Osteocyte (in vitro differentiated cells): Measurements from ENCODE around the gene PDSS1. TPM values are rescaled to one million over a fixed set of nuclear protein-coding genes. Genes with fewer than 3 reads are reported as not detected.

Experiments used
- DNase-seq: peaks from one replicate; pipeline ENCODE4 v3.0.0; 2021; ENCODE audit warnings: mixed read lengths; ENCODE audit not compliant: unreplicated experiment; ENCODE audit errors: extremely low spot score
- H3K27ac Mint-ChIP-seq: one replicate; pipeline ENCODE4 v1.8.0; 2021; ENCODE audit warnings: mild to moderate bottlenecking, mixed read lengths; ENCODE audit not compliant: unreplicated experiment
- H3K27me3 Mint-ChIP-seq: one replicate; pipeline ENCODE4 v1.8.0; 2021; ENCODE audit warnings: mixed read lengths; ENCODE audit not compliant: unreplicated experiment
- H3K36me3 Mint-ChIP-seq: one replicate; pipeline ENCODE4 v1.8.0; 2021; ENCODE audit warnings: mixed read lengths; ENCODE audit not compliant: unreplicated experiment
- H3K4me1 Mint-ChIP-seq: one replicate; pipeline ENCODE4 v1.8.0; 2021; ENCODE audit warnings: mixed read lengths; ENCODE audit not compliant: unreplicated experiment
- H3K4me3 Mint-ChIP-seq: one replicate; pipeline ENCODE4 v1.8.0; 2021; ENCODE audit warnings: mild to moderate bottlenecking, moderate library complexity, mixed read lengths; ENCODE audit not compliant: unreplicated experiment
- H3K9me3 Mint-ChIP-seq: one replicate; pipeline ENCODE4 v1.8.0; 2021; ENCODE audit warnings: mixed read lengths; ENCODE audit not compliant: unreplicated experiment
- total RNA-seq: library from RNA; stranded (reverse); gene quantifications from 2 replicates; pipeline ENCODE4 v1.2.1, GENCODE V29; 2021
- TF ChIP-seq, protein P1 (sequence below): fragments of 200-600 bp; sonication (generic); IDR thresholded peaks from 2 replicates; pipeline ENCODE4 v1.5.0; 2021; ENCODE audit warnings: antibody characterized with exemption, mild to moderate bottlenecking, moderate library complexity

PDSS1 gene
- total RNA-seq, 1 donor from 2014 or later, result 3.4 TPM

DNA sequence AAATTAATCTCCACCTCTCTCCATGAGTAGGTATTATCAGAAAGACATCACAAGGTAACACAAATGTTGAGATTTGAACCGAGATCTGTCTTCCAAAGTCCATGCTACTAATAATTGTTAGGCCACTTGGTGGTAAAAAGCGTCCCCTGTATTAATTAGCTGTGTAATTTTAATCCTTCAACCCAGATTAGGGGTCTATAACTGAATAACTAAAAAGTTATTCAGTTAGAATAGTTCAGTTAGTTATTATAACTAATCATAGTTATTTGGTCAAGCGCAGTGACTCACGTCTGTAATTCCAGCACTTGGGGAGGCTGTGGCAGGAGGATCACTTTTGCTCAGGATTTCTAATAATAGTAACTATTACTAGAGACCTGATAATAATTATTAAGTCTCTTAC lies 5.6 kb downstream of the PDSS1 start:
- no peak for DNase-seq
- H3K4me3 Mint-ChIP-seq, result no peak overlapping the region
- H3K36me3 Mint-ChIP-seq, result peaks cover 11% of the 10 kb centered on the region
- H3K4me1 Mint-ChIP-seq, result peaks cover 15% of the 10 kb centered on the region
- no peaks in the 10 kb centered on the region for H3K9me3 Mint-ChIP-seq
- TF ChIP-seq, protein P1, sequence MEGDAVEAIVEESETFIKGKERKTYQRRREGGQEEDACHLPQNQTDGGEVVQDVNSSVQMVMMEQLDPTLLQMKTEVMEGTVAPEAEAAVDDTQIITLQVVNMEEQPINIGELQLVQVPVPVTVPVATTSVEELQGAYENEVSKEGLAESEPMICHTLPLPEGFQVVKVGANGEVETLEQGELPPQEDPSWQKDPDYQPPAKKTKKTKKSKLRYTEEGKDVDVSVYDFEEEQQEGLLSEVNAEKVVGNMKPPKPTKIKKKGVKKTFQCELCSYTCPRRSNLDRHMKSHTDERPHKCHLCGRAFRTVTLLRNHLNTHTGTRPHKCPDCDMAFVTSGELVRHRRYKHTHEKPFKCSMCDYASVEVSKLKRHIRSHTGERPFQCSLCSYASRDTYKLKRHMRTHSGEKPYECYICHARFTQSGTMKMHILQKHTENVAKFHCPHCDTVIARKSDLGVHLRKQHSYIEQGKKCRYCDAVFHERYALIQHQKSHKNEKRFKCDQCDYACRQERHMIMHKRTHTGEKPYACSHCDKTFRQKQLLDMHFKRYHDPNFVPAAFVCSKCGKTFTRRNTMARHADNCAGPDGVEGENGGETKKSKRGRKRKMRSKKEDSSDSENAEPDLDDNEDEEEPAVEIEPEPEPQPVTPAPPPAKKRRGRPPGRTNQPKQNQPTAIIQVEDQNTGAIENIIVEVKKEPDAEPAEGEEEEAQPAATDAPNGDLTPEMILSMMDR, result no peak
- H3K27me3 Mint-ChIP-seq, result no peaks in the 10 kb centered on the region
- no peak overlapping the region for H3K27ac Mint-ChIP-seq

- H3K27ac Mint-ChIP-seq, result no peak overlapping the region
- peaks cover 11% of the 10 kb centered on the region for H3K36me3 Mint-ChIP-seq
- DNase-seq, result no peak
- H3K4me1 Mint-ChIP-seq, result peaks cover 6% of the 10 kb centered on the region
- no peaks in the 10 kb centered on the region for H3K27me3 Mint-ChIP-seq
- TF ChIP-seq, protein P1, result no peak
- H3K4me3 Mint-ChIP-seq, result no peak overlapping the region
- H3K9me3 Mint-ChIP-seq, result no peaks in the 10 kb centered on the region
Measured at GRCh38 chr10:26703974-26704373, 6.5 kb downstream of the PDSS1 start.

- Mint-ChIP-seq H3K9me3 (no peaks in the 10 kb centered on the region), H3K36me3 (peaks cover 14% of the 10 kb centered on the region), H3K27ac (no peak overlapping the region), H3K4me1 (peaks cover 4% of the 10 kb centered on the region), H3K4me3 (no peak overlapping the region), H3K27me3 (no peaks in the 10 kb centered on the region)
- DNase-seq, result no peak
- TF ChIP-seq, protein P1, result no peak
Measured at GRCh38 chr10:26706206-26706605, 8.7 kb downstream of the PDSS1 start.

DNA sequence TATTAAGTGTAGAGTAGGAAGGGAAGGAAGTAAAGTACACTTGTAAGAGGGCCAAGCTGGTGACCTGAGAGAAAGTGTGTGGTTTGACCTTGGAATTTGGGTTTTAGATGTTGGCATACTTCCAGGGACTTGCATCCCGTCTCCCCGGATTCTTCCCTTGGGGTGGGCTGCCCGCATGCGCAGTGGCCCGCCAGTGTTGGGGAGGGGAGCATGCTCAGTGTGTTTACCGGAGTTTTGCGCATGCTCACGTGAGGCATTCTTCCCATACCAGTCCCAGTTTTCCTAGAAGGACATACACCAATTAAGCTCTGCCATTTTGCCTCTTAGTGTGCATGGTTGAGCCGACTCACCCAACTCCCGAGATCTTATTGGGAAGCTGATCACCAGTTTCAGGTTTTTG lies 9.4 kb downstream of the PDSS1 start:
- Mint-ChIP-seq H3K4me1 (peaks cover 4% of the 10 kb centered on the region), H3K27me3 (no peaks in the 10 kb centered on the region), H3K4me3 (no peak overlapping the region), H3K36me3 (peaks cover 14% of the 10 kb centered on the region), H3K9me3 (no peaks in the 10 kb centered on the region), H3K27ac (no peak overlapping the region)
- TF ChIP-seq, protein P1, result no peak
- DNase-seq, result no peak

- no peak overlapping the region for H3K27ac Mint-ChIP-seq
- H3K27me3 Mint-ChIP-seq, result no peaks in the 10 kb centered on the region
- no peak for DNase-seq
- no peak overlapping the region for H3K4me3 Mint-ChIP-seq
- H3K9me3 Mint-ChIP-seq, result no peaks in the 10 kb centered on the region
- TF ChIP-seq, protein P1, result no peak
- peaks cover 13% of the 10 kb centered on the region for H3K36me3 Mint-ChIP-seq
- H3K4me1 Mint-ChIP-seq, result no peaks in the 10 kb centered on the region
Measured at GRCh38 chr10:26711324-26711723, 13.8 kb downstream of the PDSS1 start.
